ENCODE data around the gene AFF3. TPM values are rescaled to one million over a fixed set of nuclear protein-coding genes. Genes with fewer than 3 reads are reported as not detected.

Gene AFF3, protein sequence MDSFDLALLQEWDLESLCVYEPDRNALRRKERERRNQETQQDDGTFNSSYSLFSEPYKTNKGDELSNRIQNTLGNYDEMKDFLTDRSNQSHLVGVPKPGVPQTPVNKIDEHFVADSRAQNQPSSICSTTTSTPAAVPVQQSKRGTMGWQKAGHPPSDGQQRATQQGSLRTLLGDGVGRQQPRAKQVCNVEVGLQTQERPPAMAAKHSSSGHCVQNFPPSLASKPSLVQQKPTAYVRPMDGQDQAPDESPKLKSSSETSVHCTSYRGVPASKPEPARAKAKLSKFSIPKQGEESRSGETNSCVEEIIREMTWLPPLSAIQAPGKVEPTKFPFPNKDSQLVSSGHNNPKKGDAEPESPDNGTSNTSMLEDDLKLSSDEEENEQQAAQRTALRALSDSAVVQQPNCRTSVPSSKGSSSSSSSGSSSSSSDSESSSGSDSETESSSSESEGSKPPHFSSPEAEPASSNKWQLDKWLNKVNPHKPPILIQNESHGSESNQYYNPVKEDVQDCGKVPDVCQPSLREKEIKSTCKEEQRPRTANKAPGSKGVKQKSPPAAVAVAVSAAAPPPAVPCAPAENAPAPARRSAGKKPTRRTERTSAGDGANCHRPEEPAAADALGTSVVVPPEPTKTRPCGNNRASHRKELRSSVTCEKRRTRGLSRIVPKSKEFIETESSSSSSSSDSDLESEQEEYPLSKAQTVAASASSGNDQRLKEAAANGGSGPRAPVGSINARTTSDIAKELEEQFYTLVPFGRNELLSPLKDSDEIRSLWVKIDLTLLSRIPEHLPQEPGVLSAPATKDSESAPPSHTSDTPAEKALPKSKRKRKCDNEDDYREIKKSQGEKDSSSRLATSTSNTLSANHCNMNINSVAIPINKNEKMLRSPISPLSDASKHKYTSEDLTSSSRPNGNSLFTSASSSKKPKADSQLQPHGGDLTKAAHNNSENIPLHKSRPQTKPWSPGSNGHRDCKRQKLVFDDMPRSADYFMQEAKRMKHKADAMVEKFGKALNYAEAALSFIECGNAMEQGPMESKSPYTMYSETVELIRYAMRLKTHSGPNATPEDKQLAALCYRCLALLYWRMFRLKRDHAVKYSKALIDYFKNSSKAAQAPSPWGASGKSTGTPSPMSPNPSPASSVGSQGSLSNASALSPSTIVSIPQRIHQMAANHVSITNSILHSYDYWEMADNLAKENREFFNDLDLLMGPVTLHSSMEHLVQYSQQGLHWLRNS (N-terminal part only)
- total RNA-seq = 2.0 and 2.9 TPM in 2 replicates

DNA sequence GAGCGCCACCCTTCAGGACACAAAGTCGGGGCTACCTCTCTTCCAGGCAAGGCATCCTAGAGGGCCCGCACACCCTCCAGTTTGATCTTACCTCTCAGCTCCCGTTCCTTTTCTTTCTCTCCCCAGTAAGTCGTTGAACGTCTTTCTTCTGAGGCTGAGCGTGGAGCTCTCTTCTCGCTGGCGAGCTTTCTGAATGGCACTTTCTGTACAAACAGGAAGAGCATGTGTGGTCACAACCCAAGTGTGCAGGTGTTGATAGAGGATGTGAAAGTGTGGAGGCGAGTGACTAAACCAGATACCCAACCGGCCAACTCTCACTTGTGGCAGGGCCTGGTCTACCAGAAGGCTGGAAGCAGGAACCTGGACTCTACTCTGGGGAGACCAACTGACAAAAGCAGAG, at the start of gene AFF3:
AFF3 (minus strand) TSS at position 198 of the 400 bp plus-strand sequence. CDS start 38,136 bp downstream, outside the sequence.

Other genes starting within 250 kb of the AFF3 start
- under 0.01 and 0.19 TPM in 2 replicates for gene LONRF2, start 179.9 kb upstream of the AFF3 start, total RNA-seq

Data from regular cardiac myocyte (primary cell).